Activated CD8-positive, alpha-beta T cell treated with anti-CD3 and anti-CD28 coated beads for 36 hours (primary cell): ENCODE data around the gene AXIN2. TPM values are rescaled to one million over a fixed set of nuclear protein-coding genes. Genes with fewer than 3 reads are reported as not detected.

ENCODE experiments used
- ATAC-seq: fragments of 200-7000 bp; cut with Tn5 transposase; one replicate; pipeline ENCODE4 v1.10.0; 2021; ENCODE audit warnings: mild to moderate bottlenecking, moderate library complexity
- CTCF ChIA-PET: fragments of 350-600 bp; sonication (Branson Sonifier 250); formaldehyde crosslinking; loops from one replicate; lab custom pipeline; 2021; ENCODE audit warnings: antibody characterized with exemption; lab: Charles Lee
- POLR2A ChIA-PET: fragments of 350-600 bp; sonication (Branson Sonifier 250); formaldehyde crosslinking; loops from one replicate; lab custom pipeline; 2021; ENCODE audit warnings: antibody characterized with exemption; lab: Charles Lee
- DNase-seq: peaks from one replicate; pipeline ENCODE4 v3.0.0-alpha.2; 2020
- H3K27ac Mint-ChIP-seq: one replicate; pipeline ENCODE4 v1.8.0; 2021; ENCODE audit warnings: mild to moderate bottlenecking, mixed read lengths
- H3K27me3 Mint-ChIP-seq: one replicate; pipeline ENCODE4 v1.8.0; 2021; ENCODE audit warnings: mixed read lengths
- H3K36me3 Mint-ChIP-seq: one replicate; pipeline ENCODE4 v1.8.0; 2021; ENCODE audit warnings: low read depth, mixed read lengths
- H3K4me1 Mint-ChIP-seq: one replicate; pipeline ENCODE4 v1.8.0; 2021; ENCODE audit warnings: low read depth, mixed read lengths
- H3K4me3 Mint-ChIP-seq: one replicate; pipeline ENCODE4 v1.8.0; 2021; ENCODE audit warnings: mild to moderate bottlenecking, moderate library complexity, mixed read lengths
- H3K9me3 Mint-ChIP-seq: one replicate; pipeline ENCODE4 v1.8.0; 2021; ENCODE audit warnings: mixed read lengths
- intact Hi-C: fragments of 100-400 bp; cut with micrococcal nuclease; formaldehyde crosslinking; loops from one replicate; pipeline ENCODE4 v1.10.0; 2022
- total RNA-seq, 2 experiments: library from RNA; stranded (reverse); gene quantifications; one replicate each; pipeline ENCODE4 v1.2.3, GENCODE V29; 2021
- TF ChIP-seq, protein P1 (sequence below): fragments of 200-600 bp; IDR thresholded peaks from one replicate; pipeline ENCODE4 v1.8.0; 2022; ENCODE audit warnings: antibody characterized with exemption, mild to moderate bottlenecking

Gene AXIN2
- total RNA-seq, 2 experiments from 2014 or later = 0.69 to 1.0 TPM

DNA sequence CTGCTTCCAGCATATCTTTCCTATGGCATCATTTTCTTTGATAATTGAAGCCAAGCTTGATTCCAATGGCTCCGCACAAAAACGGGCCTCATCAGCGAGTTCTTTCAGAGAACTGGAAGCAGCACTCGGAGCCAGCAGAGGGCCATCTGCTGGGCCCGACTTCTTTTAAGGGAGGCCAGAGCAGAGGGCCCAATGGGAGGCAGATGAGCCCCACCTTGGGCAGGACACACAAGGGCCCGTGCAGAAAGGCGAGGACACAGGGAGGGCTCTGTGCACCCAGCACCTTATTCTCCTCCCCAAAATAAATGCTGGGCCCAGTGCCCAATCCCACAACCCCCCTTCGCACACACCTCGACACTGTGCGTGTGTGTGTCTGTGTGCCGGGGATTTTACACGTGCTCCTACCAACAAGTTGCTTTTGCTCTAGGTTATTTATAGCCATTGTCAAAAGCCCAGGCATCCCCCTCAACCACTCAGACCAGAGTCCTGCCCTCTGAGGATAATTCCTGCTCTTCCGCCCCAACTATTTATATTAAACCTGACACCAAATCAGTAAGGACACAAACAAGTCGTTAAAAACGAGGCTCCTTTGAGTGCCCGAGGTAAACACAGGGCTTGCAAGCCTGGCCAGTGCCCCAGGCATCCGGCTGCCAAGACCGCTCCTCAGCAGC lies 6.8 kb downstream of the AXIN2 start:
- intact Hi-C loops = loop anchor here (5.0 to 10.0 kb wide), 2 partner anchors 262 to 320 kb away; no protein-coding TSS in a partner anchor
- POLR2A ChIA-PET = interaction anchor here (0.6 kb wide), 1 partner anchor 1897 kb away, joined by 3 read pairs; no protein-coding TSS in a partner anchor

DNA sequence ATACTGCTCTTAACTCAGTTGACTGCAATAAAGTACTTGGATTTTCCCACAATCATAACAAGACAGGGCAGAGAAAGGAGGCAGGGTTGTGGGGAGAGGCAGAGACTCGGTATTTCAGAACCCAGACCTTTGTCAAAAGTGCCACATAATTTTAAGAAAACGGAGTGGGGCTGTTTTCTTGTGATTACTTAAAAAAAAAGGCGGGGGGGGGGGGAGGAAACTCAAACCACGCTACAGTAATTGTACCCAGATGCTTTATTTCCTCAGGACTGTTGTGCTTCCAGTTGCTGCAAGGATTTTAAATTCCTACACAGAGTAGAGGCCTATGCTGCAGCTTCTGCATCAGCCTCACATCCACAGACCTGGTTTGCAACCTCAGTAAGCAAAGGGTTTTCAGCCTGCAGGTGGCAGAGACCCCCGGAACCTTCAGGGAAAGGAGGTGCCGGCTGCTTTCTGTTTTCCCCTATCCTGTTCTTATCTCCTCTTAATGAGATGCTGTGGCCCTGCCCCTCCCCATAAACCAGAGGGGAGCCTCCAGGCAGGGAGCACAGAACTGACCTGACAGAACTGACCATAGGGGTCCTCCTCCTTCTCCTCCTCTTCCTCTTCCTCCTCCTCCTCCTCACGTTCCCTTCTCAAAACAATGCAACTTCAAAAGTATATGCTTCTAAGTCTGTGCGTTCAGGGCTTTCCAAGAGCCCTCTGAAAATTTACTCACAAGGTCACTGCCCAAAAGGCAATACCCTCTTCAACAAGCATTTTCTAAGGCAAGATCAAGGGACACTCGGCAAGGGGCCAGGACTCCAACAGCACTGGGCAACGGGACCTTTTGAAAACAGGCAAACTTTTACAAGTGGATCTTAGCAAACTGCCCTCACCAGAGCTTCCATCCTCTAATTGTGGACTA lies 7.5 kb downstream of the AXIN2 start:
- ChIA-PET CTCF (interaction anchor here (0.7 to 1.4 kb wide), 2 partner anchors 10 to 95 kb away, joined by 3 read pairs; no protein-coding TSS in a partner anchor), POLR2A (interaction anchor here (0.6 to 0.7 kb wide), 2 partner anchors 260 to 1897 kb away, joined by 3 read pairs; no protein-coding TSS in a partner anchor)
- ATAC-seq (peak; percentile 5), DNase-seq (no peak)
- intact Hi-C loops = loop anchor here (10.0 kb wide), 1 partner anchor 319 kb away; no protein-coding TSS in a partner anchor
- Mint-ChIP-seq H3K4me1 (peaks cover 26% of the 10 kb centered on the region), H3K4me3 (peak overlapping the region; percentile 20), H3K9me3 (no peaks in the 10 kb centered on the region), H3K36me3 (peaks cover 10% of the 10 kb centered on the region), H3K27me3 (no peaks in the 10 kb centered on the region), H3K27ac (no peak overlapping the region)
- TF ChIP-seq, protein P1, sequence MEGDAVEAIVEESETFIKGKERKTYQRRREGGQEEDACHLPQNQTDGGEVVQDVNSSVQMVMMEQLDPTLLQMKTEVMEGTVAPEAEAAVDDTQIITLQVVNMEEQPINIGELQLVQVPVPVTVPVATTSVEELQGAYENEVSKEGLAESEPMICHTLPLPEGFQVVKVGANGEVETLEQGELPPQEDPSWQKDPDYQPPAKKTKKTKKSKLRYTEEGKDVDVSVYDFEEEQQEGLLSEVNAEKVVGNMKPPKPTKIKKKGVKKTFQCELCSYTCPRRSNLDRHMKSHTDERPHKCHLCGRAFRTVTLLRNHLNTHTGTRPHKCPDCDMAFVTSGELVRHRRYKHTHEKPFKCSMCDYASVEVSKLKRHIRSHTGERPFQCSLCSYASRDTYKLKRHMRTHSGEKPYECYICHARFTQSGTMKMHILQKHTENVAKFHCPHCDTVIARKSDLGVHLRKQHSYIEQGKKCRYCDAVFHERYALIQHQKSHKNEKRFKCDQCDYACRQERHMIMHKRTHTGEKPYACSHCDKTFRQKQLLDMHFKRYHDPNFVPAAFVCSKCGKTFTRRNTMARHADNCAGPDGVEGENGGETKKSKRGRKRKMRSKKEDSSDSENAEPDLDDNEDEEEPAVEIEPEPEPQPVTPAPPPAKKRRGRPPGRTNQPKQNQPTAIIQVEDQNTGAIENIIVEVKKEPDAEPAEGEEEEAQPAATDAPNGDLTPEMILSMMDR = no peak

More for the DNA sequence above, 6.8 kb downstream of the AXIN2 start:
- no peak overlapping the region for H3K27ac Mint-ChIP-seq
- H3K4me1 Mint-ChIP-seq = peaks cover 31% of the 10 kb centered on the region
- no peak for ATAC-seq
- CTCF ChIA-PET = interaction anchor here (1.3 kb wide), 1 partner anchor 30 kb away, joined by 4 read pairs; no protein-coding TSS in a partner anchor
- DNase-seq = no peak
- H3K27me3 Mint-ChIP-seq = peaks cover 4% of the 10 kb centered on the region
- H3K36me3 Mint-ChIP-seq = peaks cover 5% of the 10 kb centered on the region
- H3K9me3 Mint-ChIP-seq = no peaks in the 10 kb centered on the region
- H3K4me3 Mint-ChIP-seq = no peak overlapping the region
- TF ChIP-seq, protein P1 = no peak

DNA sequence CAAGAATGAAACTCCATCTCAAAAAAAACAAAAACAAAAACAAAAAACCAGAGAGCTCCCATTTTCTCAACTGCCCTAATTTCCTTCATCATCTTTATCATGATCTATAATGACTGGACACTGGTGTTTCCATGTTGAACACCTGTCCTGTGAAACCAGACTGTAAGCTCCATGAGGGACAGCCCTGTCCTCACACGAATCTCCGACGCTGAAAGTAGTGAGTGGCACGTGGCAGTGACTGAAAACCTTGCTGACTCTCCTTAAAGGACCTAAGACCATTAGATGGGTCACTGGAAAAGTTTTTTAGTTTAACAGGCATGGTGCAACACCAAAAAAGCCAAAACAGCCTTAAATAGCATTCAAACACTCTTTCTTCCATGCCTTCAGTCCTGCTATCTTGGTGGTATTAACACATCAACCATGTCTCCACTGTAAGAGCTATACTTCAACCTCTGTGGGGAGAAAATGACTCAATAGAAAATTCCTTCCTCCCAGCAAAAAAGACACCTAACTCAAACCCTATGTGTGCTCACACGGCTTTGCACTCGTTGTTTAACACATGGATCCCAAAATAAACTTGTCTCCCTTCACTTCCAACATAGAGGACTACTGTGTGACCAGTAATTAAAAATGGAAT lies 8.3 kb downstream of the AXIN2 start:
- H3K4me1 Mint-ChIP-seq = peaks cover 26% of the 10 kb centered on the region
- ChIA-PET POLR2A (interaction anchor here (0.7 kb wide), 1 partner anchor 259 kb away, joined by 3 read pairs; no protein-coding TSS in a partner anchor), CTCF (interaction anchor here (0.7 to 1.4 kb wide), 2 partner anchors 9 to 95 kb away, joined by 3 read pairs; no protein-coding TSS in a partner anchor)
- no peaks in the 10 kb centered on the region for H3K9me3 Mint-ChIP-seq
- H3K27me3 Mint-ChIP-seq = no peaks in the 10 kb centered on the region
- ATAC-seq = peak; percentile 7
- intact Hi-C loops = loop anchor here (10.0 kb wide), 1 partner anchor 318 kb away; no protein-coding TSS in a partner anchor
- H3K36me3 Mint-ChIP-seq = peaks cover 14% of the 10 kb centered on the region
- no peak overlapping the region for H3K4me3 Mint-ChIP-seq
- TF ChIP-seq, protein P1 = no peak
- DNase-seq = no peak
- H3K27ac Mint-ChIP-seq = peak overlapping the region; percentile 16

- no peaks in the 10 kb centered on the region for H3K27me3 Mint-ChIP-seq
- TF ChIP-seq, protein P1 = no peak
- no peak overlapping the region for H3K4me3 Mint-ChIP-seq
- H3K9me3 Mint-ChIP-seq = no peaks in the 10 kb centered on the region
- ChIA-PET CTCF (interaction anchor here (1.4 kb wide), 1 partner anchor 8 kb away, joined by 3 read pairs; no protein-coding TSS in a partner anchor), POLR2A (no interaction called here)
- intact Hi-C loops = loop anchor here (10.0 kb wide), 1 partner anchor 317 kb away; no protein-coding TSS in a partner anchor
- no peak overlapping the region for H3K27ac Mint-ChIP-seq
- DNase-seq (no peak), ATAC-seq (no peak)
- H3K4me1 Mint-ChIP-seq = peaks cover 32% of the 10 kb centered on the region
- peaks cover 16% of the 10 kb centered on the region for H3K36me3 Mint-ChIP-seq
Observed at GRCh38 chr17:65552214-65552613, 9.2 kb downstream of the AXIN2 start.
